ENCODE results near the gene TXNRD3.

DNA sequence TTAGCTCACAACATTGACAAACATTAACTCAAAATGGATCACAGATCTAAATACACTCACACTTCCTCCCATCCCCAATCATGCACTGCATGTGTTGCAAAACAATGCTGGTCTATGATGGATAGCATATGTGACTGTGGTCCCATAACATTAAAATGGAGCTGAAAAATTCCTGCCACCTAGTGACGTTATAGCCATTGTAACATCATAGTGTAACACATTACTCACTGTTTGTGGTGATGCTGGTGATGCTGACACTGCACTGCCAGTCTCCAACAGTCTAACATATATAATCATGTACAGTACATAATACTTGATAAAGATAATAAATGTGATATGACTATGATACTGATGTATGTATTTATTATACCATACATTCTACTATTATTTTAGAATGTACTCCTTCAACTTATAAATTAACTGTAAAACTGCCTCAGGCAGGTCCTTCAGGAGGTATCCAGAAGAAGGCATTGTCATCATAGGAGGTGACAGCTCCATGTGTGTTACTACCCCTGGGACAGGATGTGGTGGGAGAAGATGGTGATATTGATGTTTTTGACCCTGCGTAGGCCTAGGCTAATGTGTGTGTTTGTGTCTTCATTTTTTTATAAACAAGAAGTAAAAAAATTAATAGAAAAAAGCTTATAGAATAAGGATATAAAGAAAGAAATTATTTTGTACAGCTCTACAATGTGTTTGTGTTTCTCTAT, 41.3 kb downstream of the TXNRD3 start:
- TF ChIP-seq, protein P1, sequence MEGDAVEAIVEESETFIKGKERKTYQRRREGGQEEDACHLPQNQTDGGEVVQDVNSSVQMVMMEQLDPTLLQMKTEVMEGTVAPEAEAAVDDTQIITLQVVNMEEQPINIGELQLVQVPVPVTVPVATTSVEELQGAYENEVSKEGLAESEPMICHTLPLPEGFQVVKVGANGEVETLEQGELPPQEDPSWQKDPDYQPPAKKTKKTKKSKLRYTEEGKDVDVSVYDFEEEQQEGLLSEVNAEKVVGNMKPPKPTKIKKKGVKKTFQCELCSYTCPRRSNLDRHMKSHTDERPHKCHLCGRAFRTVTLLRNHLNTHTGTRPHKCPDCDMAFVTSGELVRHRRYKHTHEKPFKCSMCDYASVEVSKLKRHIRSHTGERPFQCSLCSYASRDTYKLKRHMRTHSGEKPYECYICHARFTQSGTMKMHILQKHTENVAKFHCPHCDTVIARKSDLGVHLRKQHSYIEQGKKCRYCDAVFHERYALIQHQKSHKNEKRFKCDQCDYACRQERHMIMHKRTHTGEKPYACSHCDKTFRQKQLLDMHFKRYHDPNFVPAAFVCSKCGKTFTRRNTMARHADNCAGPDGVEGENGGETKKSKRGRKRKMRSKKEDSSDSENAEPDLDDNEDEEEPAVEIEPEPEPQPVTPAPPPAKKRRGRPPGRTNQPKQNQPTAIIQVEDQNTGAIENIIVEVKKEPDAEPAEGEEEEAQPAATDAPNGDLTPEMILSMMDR (conservative IDR thresholded peaks at IDR 0.05; ENCODE audit: low read length): no peak; the same call in 1 of the 2 replicates
- no peak for TF ChIP-seq EZH2phosphoT487 (IDR thresholded peaks at IDR 0.05; ENCODE audit: borderline replicate concordance)
